ENCODE results near the gene LATS1. TPM values are rescaled to one million over a fixed set of nuclear protein-coding genes. Genes with fewer than 3 reads are reported as not detected.

LATS1 gene
- total RNA-seq, result 6.3 and 6.8 TPM in 2 replicates

- peak; percentile 68 for DNase-seq (ENCODE audit: low read depth)
- no peak for FAIRE-seq
- no peaks in the 10 kb centered on the region for H3K36me3 ChIP-seq (ENCODE audit: control insufficient read depth, insufficient read depth, low read length)
Observed at GRCh38 chr6:149717588-149718458, at the start of gene LATS1. TSS of gene LATS1 (minus strand) at chr6:149718101. CDS start at chr6:149702126, 15,975 bp downstream.

DNA sequence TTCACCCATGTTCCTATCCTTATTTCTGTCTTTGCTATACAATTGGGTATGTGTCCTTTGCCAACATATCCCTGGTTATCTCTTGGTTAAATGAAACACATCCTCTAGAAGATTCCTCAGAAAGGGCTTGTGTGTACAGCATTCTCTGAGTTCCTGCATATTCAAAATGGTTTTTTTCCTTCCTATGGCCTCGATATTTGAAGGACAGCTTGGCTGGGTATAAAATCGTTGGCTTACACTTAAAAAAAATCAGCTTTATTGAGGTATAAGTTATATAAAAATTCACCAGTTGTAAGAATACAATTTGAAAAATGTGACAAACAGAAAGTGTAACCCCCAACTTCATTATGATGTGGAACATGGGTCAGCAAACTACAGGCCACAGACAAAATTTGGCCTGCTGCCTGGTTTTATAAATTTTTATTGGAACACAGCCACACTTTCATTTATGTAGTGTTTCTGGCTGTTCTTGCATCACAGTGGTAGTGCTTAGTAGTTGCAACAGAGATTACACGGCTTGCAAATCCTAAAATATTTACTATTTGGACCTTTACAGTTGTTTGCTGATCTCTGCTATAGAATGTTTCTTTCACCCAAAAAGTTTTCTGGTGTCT lies 48.4 kb upstream of the LATS1 start:
- Histone ChIP-seq H3K4me3 (ENCODE audit: low read depth, low read length) (no peak overlapping the region), H3K27me3 (ENCODE audit: control insufficient read depth, insufficient read depth, low read length) (no peaks in the 10 kb centered on the region), H3K36me3 (ENCODE audit: control insufficient read depth, insufficient read depth, low read length) (peaks cover 1% of the 10 kb centered on the region)
- DNase-seq (ENCODE audit: low read depth), result no peak
- no peak for FAIRE-seq
- TF ChIP-seq, protein P1, sequence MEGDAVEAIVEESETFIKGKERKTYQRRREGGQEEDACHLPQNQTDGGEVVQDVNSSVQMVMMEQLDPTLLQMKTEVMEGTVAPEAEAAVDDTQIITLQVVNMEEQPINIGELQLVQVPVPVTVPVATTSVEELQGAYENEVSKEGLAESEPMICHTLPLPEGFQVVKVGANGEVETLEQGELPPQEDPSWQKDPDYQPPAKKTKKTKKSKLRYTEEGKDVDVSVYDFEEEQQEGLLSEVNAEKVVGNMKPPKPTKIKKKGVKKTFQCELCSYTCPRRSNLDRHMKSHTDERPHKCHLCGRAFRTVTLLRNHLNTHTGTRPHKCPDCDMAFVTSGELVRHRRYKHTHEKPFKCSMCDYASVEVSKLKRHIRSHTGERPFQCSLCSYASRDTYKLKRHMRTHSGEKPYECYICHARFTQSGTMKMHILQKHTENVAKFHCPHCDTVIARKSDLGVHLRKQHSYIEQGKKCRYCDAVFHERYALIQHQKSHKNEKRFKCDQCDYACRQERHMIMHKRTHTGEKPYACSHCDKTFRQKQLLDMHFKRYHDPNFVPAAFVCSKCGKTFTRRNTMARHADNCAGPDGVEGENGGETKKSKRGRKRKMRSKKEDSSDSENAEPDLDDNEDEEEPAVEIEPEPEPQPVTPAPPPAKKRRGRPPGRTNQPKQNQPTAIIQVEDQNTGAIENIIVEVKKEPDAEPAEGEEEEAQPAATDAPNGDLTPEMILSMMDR (IDR thresholded peaks at IDR 0.05; ENCODE audit: insufficient read depth, low read length, severe bottlenecking), result no peak

More at GRCh38 chr6:149717588-149718458, at the start of gene LATS1:
- Histone ChIP-seq H3K4me3 (ENCODE audit: low read depth, low read length) (peak within 1 kb of the TSS; percentile 91), H3K27me3 (ENCODE audit: control insufficient read depth, insufficient read depth, low read length) (no peaks in the 10 kb centered on the region)
- TF ChIP-seq, protein P1 (IDR thresholded peaks at IDR 0.05; ENCODE audit: insufficient read depth, low read length, severe bottlenecking), result no peak

DNA sequence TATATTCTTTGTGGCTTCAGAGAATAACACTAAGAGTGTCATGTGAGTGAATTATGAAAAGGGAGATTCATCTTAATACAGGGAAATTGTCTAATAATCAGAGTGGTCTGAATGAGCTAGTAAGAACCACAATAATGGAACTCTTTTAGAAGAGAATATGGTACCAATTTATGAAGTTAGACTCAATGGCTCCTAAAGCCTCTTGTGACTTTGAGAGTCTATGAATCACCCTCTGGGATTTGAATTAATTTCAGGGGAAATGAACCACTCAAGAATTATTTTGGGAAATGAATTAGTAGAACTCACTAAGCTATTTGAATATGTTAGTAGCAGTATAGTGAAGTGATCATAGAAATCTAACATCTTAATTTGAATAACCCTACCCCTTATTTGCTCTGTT lies 46.0 kb upstream of the LATS1 start:
- Histone ChIP-seq H3K27me3 (ENCODE audit: control insufficient read depth, insufficient read depth, low read length) (no peaks in the 10 kb centered on the region), H3K4me3 (ENCODE audit: low read depth, low read length) (no peak overlapping the region), H3K36me3 (ENCODE audit: control insufficient read depth, insufficient read depth, low read length) (no peaks in the 10 kb centered on the region)
- no peak for DNase-seq (ENCODE audit: low read depth)
- FAIRE-seq, result no peak
- TF ChIP-seq, protein P1 (IDR thresholded peaks at IDR 0.05; ENCODE audit: insufficient read depth, low read length, severe bottlenecking), result no peak

GRCh38 chr6:149761438-149761837 lies 43.5 kb upstream of the LATS1 start:
- no peak overlapping the region for H3K4me3 ChIP-seq (ENCODE audit: low read depth, low read length)
- TF ChIP-seq, protein P1 (IDR thresholded peaks at IDR 0.05; ENCODE audit: insufficient read depth, low read length, severe bottlenecking), result no peak
- no peak for DNase-seq (ENCODE audit: low read depth)
- H3K27me3 ChIP-seq (ENCODE audit: control insufficient read depth, insufficient read depth, low read length), result no peaks in the 10 kb centered on the region
- FAIRE-seq, result no peak
- H3K36me3 ChIP-seq (ENCODE audit: control insufficient read depth, insufficient read depth, low read length), result no peaks in the 10 kb centered on the region

- Histone ChIP-seq H3K4me3 (ENCODE audit: low read depth, low read length) (no peak overlapping the region), H3K27me3 (ENCODE audit: control insufficient read depth, insufficient read depth, low read length) (no peaks in the 10 kb centered on the region), H3K36me3 (ENCODE audit: control insufficient read depth, insufficient read depth, low read length) (no peaks in the 10 kb centered on the region)
- TF ChIP-seq, protein P1 (IDR thresholded peaks at IDR 0.05; ENCODE audit: insufficient read depth, low read length, severe bottlenecking), result no peak
- DNase-seq (ENCODE audit: low read depth) (no peak), FAIRE-seq (no peak)
Observed at GRCh38 chr6:149756261-149756636, 38.3 kb upstream of the LATS1 start.

All from bronchial epithelial cell (primary cell).